Measurements from ENCODE around the gene TP53I3.
"Not testable (repeated sequence)": the region's sequence is repeated elsewhere in the genome, so short reads cannot be mapped to it uniquely, and the experiment has no call there.

The TP53I3 gene

GRCh38 chr2:24100732-24101131, 16.1 kb upstream of the TP53I3 start:
- not testable (repeated sequence) for DNase-seq (ENCODE audit: low read depth in 3 of 3)

GRCh38 chr2:24095171-24095677, 10.6 kb upstream of the TP53I3 start:
- DNase-seq (ENCODE audit: low read depth in 3 of 3), result not testable (repeated sequence)

- DNase-seq (ENCODE audit: low read depth in 3 of 3), result not testable (repeated sequence)
These were observed 8.6 kb upstream of the TP53I3 start for GRCh38 chr2:24093270-24093669.

- DNase-seq (ENCODE audit: low read depth in 3 of 3), result no peak
These were observed 4.3 kb upstream of the TP53I3 start for GRCh38 chr2:24088821-24089359.

GRCh38 chr2:24087032-24087431, 2.4 kb upstream of the TP53I3 start:
- DNase-seq (ENCODE audit: low read depth in 3 of 3), result no peak

GRCh38 chr2:24086241-24086640, 1.6 kb upstream of the TP53I3 start:
- no peak for DNase-seq (ENCODE audit: low read depth in 3 of 3)

- DNase-seq (ENCODE audit: low read depth in 3 of 3), result no peak
These were observed 511 bp upstream of the TP53I3 start for GRCh38 chr2:24085200-24085489.

GRCh38 chr2:24083567-24084385, 858 bp downstream of the TP53I3 start:
- DNase-seq (ENCODE audit: low read depth in 3 of 3), result peak in 1 of 3 experiments; percentile 11

GRCh38 chr2:24082787-24083566, 1.7 kb downstream of the TP53I3 start:
- DNase-seq (ENCODE audit: low read depth in 3 of 3), result no peak

GRCh38 chr2:24080701-24081100, 3.9 kb downstream of the TP53I3 start:
- no peak for DNase-seq (ENCODE audit: low read depth in 3 of 3)

GRCh38 chr2:24077879-24078278, 6.8 kb downstream of the TP53I3 start:
- no peak for DNase-seq (ENCODE audit: low read depth in 3 of 3)

- no peak for DNase-seq (ENCODE audit: low read depth in 3 of 3)
These were observed 7.1 kb downstream of the TP53I3 start for GRCh38 chr2:24077535-24077877.

- DNase-seq (ENCODE audit: low read depth in 3 of 3), result no peak
These were observed 7.6 kb downstream of the TP53I3 start for GRCh38 chr2:24076849-24077534.

- peak; percentile 99 to 100 (median 99) for DNase-seq (ENCODE audit: low read depth in 3 of 3)
These were observed 8.5 kb downstream of the TP53I3 start, which contains the start of gene SF3B6 for GRCh38 chr2:24075915-24076848. Gene SF3B6, minus strand, starts transcription at chr2:24076326. Its CDS starts 97 bp downstream, at chr2:24076229.

GRCh38 chr2:24075259-24075658, 9.4 kb downstream of the TP53I3 start:
- DNase-seq (ENCODE audit: low read depth in 3 of 3), result no peak

GRCh38 chr2:24073816-24074215, 10.8 kb downstream of the TP53I3 start:
- DNase-seq (ENCODE audit: low read depth in 3 of 3), result no peak

GRCh38 chr2:24072259-24072658, 12.4 kb downstream of the TP53I3 start:
- no peak for DNase-seq (ENCODE audit: low read depth in 3 of 3)

GRCh38 chr2:24065341-24065740, 19.3 kb downstream of the TP53I3 start:
- no peak for DNase-seq (ENCODE audit: low read depth in 3 of 3)

- no peak for DNase-seq (ENCODE audit: low read depth in 3 of 3)
These were observed 25.9 kb downstream of the TP53I3 start for GRCh38 chr2:24058564-24059271.

GRCh38 chr2:24055750-24056149, 28.9 kb downstream of the TP53I3 start:
- DNase-seq (ENCODE audit: low read depth in 3 of 3), result no peak
